ENCODE results near the gene ITGB5.
"Not testable (repeated sequence)": the region's sequence is repeated elsewhere in the genome, so short reads cannot be mapped to it uniquely, and the experiment has no call there.

GRCh38 chr3:124827476-124828206 is 59.5 kb downstream of the ITGB5 start:
- peak; percentile 40 for TF ChIP-seq CTCF (IDR thresholded peaks at IDR 0.05; ENCODE audit: poor library complexity)
- not testable (repeated sequence) for TF ChIP-seq EZH2 (IDR thresholded peaks at IDR 0.05; ENCODE audit: borderline replicate concordance)

Measured in hepatocyte (in vitro differentiated cells).